SK-N-SH (cell line): ENCODE results near the gene ME3.

Source experiments
- CTCF ChIP-seq: fragments of 200-600 bp; sonication (generic); IDR thresholded peaks from 2 replicates; pipeline ENCODE4 v1.6.1; 2017; ENCODE audit warnings: antibody characterized with exemption, mild to moderate bottlenecking, moderate library complexity
- EZH2phosphoT487 ChIP-seq: fragments of 200-600 bp; sonication (generic); IDR thresholded peaks from 2 replicates; pipeline ENCODE4 v1.6.1; 2017; ENCODE audit warnings: low read depth, mixed run types, mild to moderate bottlenecking, antibody characterized with exemption, moderate library complexity, borderline replicate concordance
- GABPA ChIP-seq: IDR thresholded peaks from 2 replicates; pipeline ENCODE4 v1.4.0; 2012; ENCODE audit warnings: low read depth, mild to moderate bottlenecking
- MAX ChIP-seq: IDR thresholded peaks from 2 replicates; pipeline ENCODE4 v1.4.0; 2012; ENCODE audit warnings: low read depth
- POLR2AphosphoS5 ChIP-seq: IDR thresholded peaks from 2 replicates; pipeline ENCODE4 v1.6.1; 2012; ENCODE audit warnings: low read depth, low read length
- RCOR1 ChIP-seq: fragments of 150-350 bp; IDR thresholded peaks from 2 replicates; pipeline ENCODE4 v1.6.1; 2017; ENCODE audit warnings: antibody characterized with exemption, low read length
- REST ChIP-seq: IDR thresholded peaks from 2 replicates; pipeline ENCODE4 v1.6.1; 2012; ENCODE audit warnings: mild to moderate bottlenecking, low read depth, low read length, moderate library complexity
- SMC3 ChIP-seq: IDR thresholded peaks from 2 replicates; pipeline ENCODE4 v1.6.1; 2012; ENCODE audit warnings: low read depth, low read length, improper control_type of control experiment
- TAF1 ChIP-seq: IDR thresholded peaks from 2 replicates; pipeline ENCODE4 v1.6.1; 2012; ENCODE audit warnings: low read depth, mild to moderate bottlenecking, low read length, moderate library complexity, borderline replicate concordance
- TCF12 ChIP-seq: IDR thresholded peaks from 2 replicates; pipeline ENCODE4 v1.4.0; 2012
- USF2 ChIP-seq: fragments of 150-350 bp; IDR thresholded peaks from 2 replicates; pipeline ENCODE4 v1.6.1; 2017; ENCODE audit warnings: antibody characterized with exemption, low read length, low read depth, borderline replicate concordance

- TF ChIP-seq TAF1 (no peak), CTCF (no peak), REST (no peak), USF2 (no peak), RCOR1 (no peak), MAX (no peak), EZH2phosphoT487 (no peak), POLR2AphosphoS5 (no peak), GABPA (no peak), TCF12 (no peak), SMC3 (no peak)
Observed at GRCh38 chr11:86461892-86462291, 210.5 kb downstream of the ME3 start.
